Breast epithelium (tissue), 4 donors: Measurements from ENCODE around the gene DBN1. TPM values are rescaled to one million over a fixed set of nuclear protein-coding genes. Genes with fewer than 3 reads are reported as not detected.
A peak's percentile ranks its signal among the peaks of the same experiment; 100 is the strongest.

Source experiments
- DNase-seq, 2 donors: peaks; one replicate each; pipeline ENCODE4 v3.0.0-alpha.2; 2019; ENCODE audit warnings: low spot score in 2 of 2
- H3K27ac ChIP-seq, 2 donors: fragments of 200-600 bp; sonication (generic) in 1 of 2; one replicate each; pipeline ENCODE4 v1.5.1; 2016 to 2019; ENCODE audit warnings: mild to moderate bottlenecking in 1 of 2
- H3K27me3 ChIP-seq, 2 donors: fragments of 200-600 bp; sonication (generic) in 1 of 2; one replicate each; pipeline versions ENCODE4 v1.5.1 to v1.6.0; 2017 to 2019; ENCODE audit warnings: control low read depth in 1 of 2, mild to moderate bottlenecking in 1 of 2
- H3K36me3 ChIP-seq: fragments of 200-600 bp; one replicate; pipeline ENCODE4 v1.5.1; 2019
- H3K4me1 ChIP-seq, 2 donors: fragments of 200-600 bp; sonication (generic); one replicate each; pipeline ENCODE4 v1.5.1; 2016 to 2019; ENCODE audit warnings: control low read depth in 1 of 2
- H3K4me3 ChIP-seq, 3 donors: fragments of 200-600 bp; sonication (generic); 1 replicate in 2 of 3; 2 replicates in 1 of 3; pipeline ENCODE4 v1.5.1; 2016 to 2019; ENCODE audit warnings: mild to moderate bottlenecking in 3 of 3, moderate library complexity in 2 of 3
- H3K9me3 ChIP-seq, 2 donors: fragments of 200-600 bp; sonication (generic) in 1 of 2; one replicate each; pipeline ENCODE4 v1.5.1; 2016 to 2019; ENCODE audit warnings: control low read depth in 1 of 2
- POLR2A ChIP-seq: fragments of 450-650 bp; IDR thresholded peaks from one replicate; pipeline ENCODE4 v1.6.1; 2016; ENCODE audit warnings: antibody characterized with exemption, mild to moderate bottlenecking, moderate library complexity
- POLR2AphosphoS5 ChIP-seq, 3 donors: sonication (generic); formaldehyde crosslinking; IDR thresholded peaks; one replicate each; pipeline ENCODE4 v1.6.1; 2017; ENCODE audit warnings: antibody characterized with exemption in 3 of 3
- intact Hi-C: fragments of 100-400 bp; cut with DNase I; formaldehyde crosslinking; loops from one replicate; pipeline ENCODE4 v1.15.1; 2023; ENCODE audit warnings: low total_unique reads
- total RNA-seq, 3 donors: library from RNA; depleted of rRNA; stranded (reverse); fragments of >200 nt; gene quantifications; one replicate each; pipeline ENCODE4 v1.1.0, GENCODE V29; 2016
- TF ChIP-seq, protein P1 (sequence below), 3 donors: fragments of 450-650 bp; IDR thresholded peaks; one replicate each; pipeline ENCODE4 v1.5.1; 2016 to 2017; ENCODE audit warnings: antibody characterized with exemption in 3 of 3, mild to moderate bottlenecking in 3 of 3, moderate library complexity in 3 of 3

DBN1 gene
- total RNA-seq, 3 donors from 2014 or later: 30.7 to 94.6 (median 61.3) TPM

DNA sequence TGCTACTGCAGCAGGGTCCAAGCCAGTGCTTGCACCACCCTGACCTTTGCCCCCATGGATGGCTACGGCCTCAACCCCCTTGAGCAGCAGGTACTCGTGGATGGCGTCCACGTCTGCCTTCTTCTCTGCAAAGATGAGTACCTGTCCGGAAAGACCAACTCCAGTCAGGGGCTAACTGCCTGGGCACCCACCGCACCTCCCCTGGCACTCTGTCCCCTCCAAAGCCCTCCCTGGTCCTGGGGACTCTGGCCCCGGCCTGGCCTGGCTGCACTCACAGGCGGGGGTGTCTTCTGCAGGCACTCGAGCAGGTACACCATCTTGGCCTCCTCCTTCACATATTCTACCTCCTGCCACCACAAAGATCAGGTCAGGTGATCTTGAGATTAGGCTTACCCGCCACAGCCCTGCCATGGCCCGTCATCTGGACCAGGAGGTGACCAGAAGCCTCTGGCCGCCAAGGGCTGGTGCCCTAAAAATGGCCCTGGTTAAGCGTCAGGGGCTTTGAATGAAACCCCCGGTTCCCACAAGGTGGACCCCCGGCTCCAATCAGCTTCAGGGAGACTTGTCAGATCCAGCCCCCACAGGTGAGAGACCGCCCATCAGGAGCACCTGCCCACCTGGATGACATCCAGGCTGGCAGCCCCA, 39.4 kb upstream of the DBN1 start:
- TF ChIP-seq POLR2A (no peak), POLR2AphosphoS5 (IDR thresholded peaks at IDR 0.05) (no peak)
- TF ChIP-seq, protein P1, sequence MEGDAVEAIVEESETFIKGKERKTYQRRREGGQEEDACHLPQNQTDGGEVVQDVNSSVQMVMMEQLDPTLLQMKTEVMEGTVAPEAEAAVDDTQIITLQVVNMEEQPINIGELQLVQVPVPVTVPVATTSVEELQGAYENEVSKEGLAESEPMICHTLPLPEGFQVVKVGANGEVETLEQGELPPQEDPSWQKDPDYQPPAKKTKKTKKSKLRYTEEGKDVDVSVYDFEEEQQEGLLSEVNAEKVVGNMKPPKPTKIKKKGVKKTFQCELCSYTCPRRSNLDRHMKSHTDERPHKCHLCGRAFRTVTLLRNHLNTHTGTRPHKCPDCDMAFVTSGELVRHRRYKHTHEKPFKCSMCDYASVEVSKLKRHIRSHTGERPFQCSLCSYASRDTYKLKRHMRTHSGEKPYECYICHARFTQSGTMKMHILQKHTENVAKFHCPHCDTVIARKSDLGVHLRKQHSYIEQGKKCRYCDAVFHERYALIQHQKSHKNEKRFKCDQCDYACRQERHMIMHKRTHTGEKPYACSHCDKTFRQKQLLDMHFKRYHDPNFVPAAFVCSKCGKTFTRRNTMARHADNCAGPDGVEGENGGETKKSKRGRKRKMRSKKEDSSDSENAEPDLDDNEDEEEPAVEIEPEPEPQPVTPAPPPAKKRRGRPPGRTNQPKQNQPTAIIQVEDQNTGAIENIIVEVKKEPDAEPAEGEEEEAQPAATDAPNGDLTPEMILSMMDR (IDR thresholded peaks at IDR 0.05): no peak
- Histone ChIP-seq H3K27ac (no peak overlapping the region), H3K36me3 (peaks cover 20% of the 10 kb centered on the region), H3K27me3 (no peaks in the 10 kb centered on the region), H3K4me3 (no peak overlapping the region), H3K9me3 (no peaks in the 10 kb centered on the region), H3K4me1 (peaks cover 8% of the 10 kb centered on the region in 2 donors)
- intact Hi-C loops: no loop called here
- no peak for DNase-seq

DNA sequence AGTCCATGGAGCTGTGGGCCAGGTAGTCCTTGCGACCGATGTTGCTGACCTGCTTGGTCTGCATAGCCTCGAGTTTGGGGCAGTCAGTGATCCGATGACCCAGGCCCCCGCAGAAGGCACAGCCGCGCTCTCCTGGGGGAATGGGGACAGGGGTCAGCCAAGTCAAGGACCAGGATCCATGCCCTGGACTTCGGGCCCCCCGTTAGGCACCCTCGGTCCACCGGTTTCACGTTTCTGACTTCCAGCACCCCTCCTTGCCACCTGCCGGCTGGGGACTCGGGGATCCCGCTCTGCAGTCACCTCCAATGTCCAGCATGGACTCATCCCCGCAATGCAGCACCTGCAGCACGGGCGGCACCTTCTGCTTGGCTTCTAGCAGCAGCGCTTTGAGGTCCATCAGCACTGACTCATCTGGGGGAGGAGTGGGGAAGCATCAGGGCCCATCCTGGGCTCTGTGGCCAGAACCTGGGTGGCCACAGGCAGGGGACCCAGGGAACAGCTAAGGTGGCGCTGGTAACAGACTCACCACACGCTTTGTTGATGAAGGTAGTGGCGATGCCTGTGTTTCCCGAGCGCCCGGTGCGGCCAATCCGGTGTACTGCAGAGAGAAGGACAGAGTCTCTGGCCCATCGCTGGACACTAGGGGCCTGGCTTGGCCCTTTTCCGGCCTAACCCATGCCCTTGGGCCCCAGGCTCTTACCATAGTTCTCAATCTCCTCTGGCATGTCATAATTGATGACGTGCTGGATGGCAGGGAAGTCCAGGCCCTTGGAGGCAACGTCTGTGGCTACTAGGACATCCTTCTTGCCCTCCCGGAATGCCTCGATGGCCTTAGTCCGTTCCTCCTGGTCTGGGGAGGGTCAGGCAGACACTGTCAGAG, 38.6 kb upstream of the DBN1 start:
- intact Hi-C loops: no loop called here
- TF ChIP-seq, protein P1 (IDR thresholded peaks at IDR 0.05): no peak
- TF ChIP-seq POLR2A (no peak), POLR2AphosphoS5 (IDR thresholded peaks at IDR 0.05) (no peak)
- no peak overlapping the region for H3K4me3 ChIP-seq
- no peak overlapping the region for H3K27ac ChIP-seq
- peaks cover 8% of the 10 kb centered on the region in 2 donors for H3K4me1 ChIP-seq
- DNase-seq: no peak
- H3K36me3 ChIP-seq: peaks cover 20% of the 10 kb centered on the region
- no peaks in the 10 kb centered on the region for H3K9me3 ChIP-seq
- no peaks in the 10 kb centered on the region for H3K27me3 ChIP-seq

DNA sequence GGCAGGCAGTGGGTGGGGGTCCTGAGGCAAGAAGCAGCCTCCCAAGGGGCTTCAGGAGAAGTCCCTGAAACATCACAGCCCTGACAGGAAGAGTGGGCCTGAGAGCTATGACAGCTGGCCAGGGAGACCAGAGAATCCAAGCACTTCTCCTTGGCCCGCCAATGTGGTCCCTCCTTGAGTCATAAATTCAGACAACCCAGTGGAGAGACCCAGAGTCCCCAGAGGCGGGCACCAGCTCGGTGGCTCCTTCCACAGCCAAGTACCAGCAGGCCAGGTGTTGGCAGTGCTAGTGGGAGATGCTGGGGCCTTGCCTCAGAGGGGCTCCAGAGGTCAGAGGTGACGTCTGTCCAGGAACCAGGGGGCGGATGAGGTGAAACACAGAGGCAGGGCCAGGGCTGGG, 37.7 kb upstream of the DBN1 start:
- H3K9me3 ChIP-seq: no peaks in the 10 kb centered on the region
- H3K4me3 ChIP-seq: no peak overlapping the region
- peaks cover 20% of the 10 kb centered on the region for H3K36me3 ChIP-seq
- intact Hi-C loops: no loop called here
- DNase-seq: no peak
- peaks cover 7 to 8% of the 10 kb centered on the region in 2 donors for H3K4me1 ChIP-seq
- TF ChIP-seq, protein P1 (IDR thresholded peaks at IDR 0.05): no peak
- TF ChIP-seq POLR2AphosphoS5 (IDR thresholded peaks at IDR 0.05) (no peak), POLR2A (no peak)
- H3K27ac ChIP-seq: peak overlapping the region in 1 of 2 donors; percentile 38
- no peaks in the 10 kb centered on the region for H3K27me3 ChIP-seq

DNA sequence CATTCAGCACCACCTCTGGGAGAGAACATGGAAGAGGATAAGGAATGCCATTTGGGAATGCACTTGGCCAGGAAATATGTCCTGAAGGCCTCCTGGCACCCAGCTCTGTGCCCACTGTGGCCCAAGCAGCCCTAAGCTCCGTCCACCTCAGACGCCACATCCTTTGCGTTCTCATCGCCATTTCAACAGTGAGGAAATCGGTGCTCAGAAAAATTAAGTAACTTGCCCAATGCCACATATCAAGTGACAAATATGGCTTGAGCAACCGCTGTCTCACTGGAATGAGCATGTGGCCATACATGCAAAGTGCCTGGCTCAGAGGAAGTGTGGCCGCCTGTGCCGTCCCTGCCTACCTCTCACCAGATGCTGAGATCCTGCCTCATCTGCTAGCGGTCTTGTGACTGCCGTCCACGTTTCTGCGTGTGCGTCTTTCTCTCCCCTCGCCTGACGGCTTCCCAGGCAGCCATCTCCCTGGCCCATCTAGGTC, 37.2 kb upstream of the DBN1 start:
- no peaks in the 10 kb centered on the region for H3K27me3 ChIP-seq
- H3K4me3 ChIP-seq: no peak overlapping the region
- TF ChIP-seq POLR2A: no peak
- no peak for TF ChIP-seq POLR2AphosphoS5 (IDR thresholded peaks at IDR 0.05)
- TF ChIP-seq, protein P1 (IDR thresholded peaks at IDR 0.05): no peak
- no peak for DNase-seq
- no peaks in the 10 kb centered on the region for H3K9me3 ChIP-seq
- H3K27ac ChIP-seq: peak overlapping the region in 1 of 2 donors; percentile 38
- intact Hi-C loops: no loop called here
- H3K4me1 ChIP-seq: peaks cover 2% of the 10 kb centered on the region in 2 donors
- peaks cover 20% of the 10 kb centered on the region for H3K36me3 ChIP-seq
